Measurements from ENCODE around the gene ZNF195. TPM values are rescaled to one million over a fixed set of nuclear protein-coding genes. Genes with fewer than 3 reads are reported as not detected.

ZNF195 gene
- total RNA-seq, 1 experiment from 2014 or later, result 116 TPM

DNA sequence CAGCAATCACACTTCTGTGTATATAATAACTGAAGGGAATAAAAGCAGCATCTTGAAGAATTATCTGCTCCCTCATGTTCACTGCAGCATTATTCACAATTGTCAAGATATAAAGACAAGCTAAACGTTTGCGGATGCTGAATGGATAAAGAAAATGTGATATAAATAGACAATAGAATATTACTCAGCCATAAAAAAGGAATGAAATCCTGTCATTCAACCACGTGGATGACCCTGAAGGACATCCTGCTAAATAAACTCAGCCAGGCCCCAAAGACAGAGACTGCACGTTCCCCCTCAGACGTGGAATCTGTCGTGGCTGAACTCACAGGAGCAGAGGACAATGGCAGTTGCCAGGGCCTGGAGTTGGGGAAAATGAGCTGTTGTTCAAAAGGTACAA, 9.6 kb downstream of the ZNF195 start:
- H3K9me3 Mint-ChIP-seq, result peaks cover 14 to 46% of the 10 kb centered on the region in 2 experiments
- no peak for DNase-seq
- H3K4me3 Mint-ChIP-seq, result no peak overlapping the region
- Histone ChIP-seq H3T11ph (ENCODE audit: low read length) (no peak overlapping the region), H2BK15ac (ENCODE audit: low read depth, low read length) (no peak overlapping the region), H3K27me3 (ENCODE audit: insufficient read depth, low read length) (no peaks in the 10 kb centered on the region), H3K23ac (ENCODE audit: insufficient read length, low read depth, low read length) (no peak overlapping the region), H4K91ac (ENCODE audit: insufficient read length, low read depth, low read length) (no peak overlapping the region), H3K18ac (ENCODE audit: insufficient read length, low read depth, low read length) (no peak overlapping the region), H3K79me1 (ENCODE audit: insufficient read depth, low read depth, low read length, poor library complexity, severe bottlenecking) (no peaks in the 10 kb centered on the region), H3K56ac (ENCODE audit: insufficient read length, low read depth, low read length) (no peak overlapping the region), H3K79me2 (ENCODE audit: insufficient read depth, low read length) (peaks cover 21% of the 10 kb centered on the region), H3K4me2 (ENCODE audit: insufficient read depth, insufficient read length, low read length) (no peak overlapping the region), H2BK12ac (ENCODE audit: insufficient read length, low read depth, low read length) (no peak overlapping the region), H4K20me1 (ENCODE audit: control insufficient read depth, insufficient read depth, insufficient read length) (no peaks in the 10 kb centered on the region), H2AFZ (ENCODE audit: low read length) (no peak overlapping the region), H3K23me2 (ENCODE audit: insufficient read length, low read depth, low read length, poor library complexity, severe bottlenecking) (no peaks in the 10 kb centered on the region), H3K14ac (ENCODE audit: insufficient read depth, low read length) (no peak overlapping the region), H4K5ac (ENCODE audit: insufficient read length, low read depth, low read length) (no peak overlapping the region), H3K9ac (ENCODE audit: extremely low read depth, insufficient read length, low read length) (no peak overlapping the region), H2BK120ac (ENCODE audit: low read depth, low read length, poor library complexity, severe bottlenecking) (no peak overlapping the region), H4K8ac (replicated peaks; ENCODE audit: insufficient read length, low read depth, low read length) (no peak overlapping the region), H3K27ac (ENCODE audit: insufficient read length, low read depth, low read length) (no peak overlapping the region), H3K4me1 (ENCODE audit: insufficient read depth, low read length) (no peaks in the 10 kb centered on the region), H2AK5ac (ENCODE audit: insufficient read length, low read length) (no peak overlapping the region), H2BK20ac (ENCODE audit: low read depth, low read length, poor library complexity, severe bottlenecking) (no peak overlapping the region), H3K9me3 (ENCODE audit: control insufficient read depth, low read depth, low read length) (peaks cover 6% of the 10 kb centered on the region), H2BK5ac (ENCODE audit: insufficient read length, low read length) (no peak overlapping the region), H3K4ac (ENCODE audit: low read depth, low read length) (no peak overlapping the region)
- peaks cover 91 to 99% (median 94%) of the 10 kb centered on the region in 3 experiments for H3K36me3 Mint-ChIP-seq (ENCODE audit: insufficient read depth in 1 of 3, low read depth in 3 of 3)
- H3K4me1 Mint-ChIP-seq, result peaks cover 1 to 13% of the 10 kb centered on the region in 2 experiments
- TF ChIP-seq, protein P1, sequence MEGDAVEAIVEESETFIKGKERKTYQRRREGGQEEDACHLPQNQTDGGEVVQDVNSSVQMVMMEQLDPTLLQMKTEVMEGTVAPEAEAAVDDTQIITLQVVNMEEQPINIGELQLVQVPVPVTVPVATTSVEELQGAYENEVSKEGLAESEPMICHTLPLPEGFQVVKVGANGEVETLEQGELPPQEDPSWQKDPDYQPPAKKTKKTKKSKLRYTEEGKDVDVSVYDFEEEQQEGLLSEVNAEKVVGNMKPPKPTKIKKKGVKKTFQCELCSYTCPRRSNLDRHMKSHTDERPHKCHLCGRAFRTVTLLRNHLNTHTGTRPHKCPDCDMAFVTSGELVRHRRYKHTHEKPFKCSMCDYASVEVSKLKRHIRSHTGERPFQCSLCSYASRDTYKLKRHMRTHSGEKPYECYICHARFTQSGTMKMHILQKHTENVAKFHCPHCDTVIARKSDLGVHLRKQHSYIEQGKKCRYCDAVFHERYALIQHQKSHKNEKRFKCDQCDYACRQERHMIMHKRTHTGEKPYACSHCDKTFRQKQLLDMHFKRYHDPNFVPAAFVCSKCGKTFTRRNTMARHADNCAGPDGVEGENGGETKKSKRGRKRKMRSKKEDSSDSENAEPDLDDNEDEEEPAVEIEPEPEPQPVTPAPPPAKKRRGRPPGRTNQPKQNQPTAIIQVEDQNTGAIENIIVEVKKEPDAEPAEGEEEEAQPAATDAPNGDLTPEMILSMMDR (conservative IDR thresholded peaks at IDR 0.05), result no peak
- H3K27ac Mint-ChIP-seq, result no peak overlapping the region
- no CpG with 5 or more reads among the region's 6 CpGs for WGBS (ENCODE audit: extremely low coverage, insufficient read length, low lambda C conversion rate)
- no peaks in the 10 kb centered on the region for H3K27me3 Mint-ChIP-seq (ENCODE audit: low read depth)

All from H9 (cell line).